Measurements from ENCODE around the gene PPIG.

Gene PPIG

DNA sequence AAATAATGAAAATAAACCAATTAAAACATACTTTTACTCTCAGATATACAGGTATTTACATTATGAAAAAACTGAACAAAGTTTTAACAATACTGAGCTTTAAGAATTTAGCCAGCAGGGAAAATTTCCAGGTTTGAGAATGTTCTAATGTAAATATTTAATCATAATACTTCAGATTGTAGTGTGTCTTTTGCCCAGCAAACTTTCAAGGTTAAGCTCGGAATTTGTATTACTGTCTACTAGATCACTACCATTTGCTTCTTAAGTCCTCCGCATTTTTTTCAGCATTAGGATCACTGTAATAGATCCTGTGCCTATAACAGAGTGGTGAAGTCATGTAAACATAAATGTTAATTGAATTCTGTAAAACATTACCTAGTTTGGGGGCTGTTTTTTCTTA lies 57.3 kb downstream of the PPIG start:
- no peak for DNase-seq (ENCODE audit: low read depth, low spot score)
- H3K9ac ChIP-seq (ENCODE audit: insufficient read length, low read depth), result no peak overlapping the region
- H3K36me3 ChIP-seq (ENCODE audit: insufficient read depth, insufficient read length, low read length), result peaks cover 22% of the 10 kb centered on the region
- H3K9me3 ChIP-seq (ENCODE audit: insufficient read depth, low read length), result no peaks in the 10 kb centered on the region
- H3K4me1 ChIP-seq (ENCODE audit: insufficient read depth, insufficient read length), result no peaks in the 10 kb centered on the region
- TF ChIP-seq YY1 (IDR thresholded peaks at IDR 0.05; ENCODE audit: insufficient read depth, insufficient read length) (no peak), SUZ12 (IDR thresholded peaks at IDR 0.05; ENCODE audit: extremely low read depth, insufficient read depth, insufficient read length) (no peak), ZNF274 (IDR thresholded peaks at IDR 0.05; ENCODE audit: low read depth, low read length) (no peak)
- H3K27me3 ChIP-seq (ENCODE audit: insufficient read depth, insufficient read length), result no peaks in the 10 kb centered on the region
- H3K4me3 ChIP-seq (ENCODE audit: insufficient read length, low read depth), result no peak overlapping the region

DNA sequence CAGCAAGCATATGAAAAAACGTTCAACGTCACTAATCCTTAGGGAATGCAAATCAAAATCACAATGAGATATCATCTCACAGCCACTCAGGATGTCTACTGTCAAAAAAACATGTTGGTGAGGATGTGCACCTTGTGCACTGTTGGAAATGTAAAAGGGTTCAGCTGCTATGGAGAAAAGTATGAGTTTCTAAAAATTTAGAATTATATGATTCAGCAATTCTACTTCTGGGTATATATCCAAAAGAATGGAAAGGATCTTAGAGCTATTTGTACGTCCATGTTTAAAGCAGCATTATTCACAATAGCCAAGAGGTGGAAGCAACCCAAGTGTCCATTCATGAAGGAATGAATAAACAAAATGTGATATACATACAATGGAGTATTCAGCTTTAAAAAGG lies 60.0 kb downstream of the PPIG start:
- Histone ChIP-seq H3K27me3 (ENCODE audit: insufficient read depth, insufficient read length) (no peaks in the 10 kb centered on the region), H3K4me3 (ENCODE audit: insufficient read length, low read depth) (no peak overlapping the region), H3K9me3 (ENCODE audit: insufficient read depth, low read length) (no peaks in the 10 kb centered on the region), H3K36me3 (ENCODE audit: insufficient read depth, insufficient read length, low read length) (peaks cover 3% of the 10 kb centered on the region), H3K4me1 (ENCODE audit: insufficient read depth, insufficient read length) (no peaks in the 10 kb centered on the region), H3K9ac (ENCODE audit: insufficient read length, low read depth) (no peak overlapping the region)
- no peak for DNase-seq (ENCODE audit: low read depth, low spot score)
- TF ChIP-seq YY1 (IDR thresholded peaks at IDR 0.05; ENCODE audit: insufficient read depth, insufficient read length), result no peak
- no peak for TF ChIP-seq ZNF274 (IDR thresholded peaks at IDR 0.05; ENCODE audit: low read depth, low read length)
- TF ChIP-seq SUZ12 (IDR thresholded peaks at IDR 0.05; ENCODE audit: extremely low read depth, insufficient read depth, insufficient read length), result no peak

DNA sequence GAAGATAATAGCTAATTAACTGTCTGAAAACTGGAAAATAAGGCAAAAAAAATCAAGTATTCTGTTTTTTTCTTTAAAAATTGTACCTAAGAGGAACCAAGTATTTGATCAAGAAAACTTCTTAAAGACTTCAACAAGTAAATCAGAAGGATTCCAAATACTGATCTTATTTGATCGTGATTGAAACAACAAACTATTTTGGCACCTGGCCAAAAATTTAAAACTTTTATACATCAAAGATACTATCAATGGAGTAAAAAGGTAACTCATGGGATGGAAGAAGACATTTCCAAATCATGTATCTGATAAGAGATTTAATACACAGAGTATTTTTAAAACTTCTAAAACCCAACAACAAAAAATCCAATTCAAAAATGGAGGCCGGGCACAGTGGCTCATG lies 63.3 kb downstream of the PPIG start:
- Histone ChIP-seq H3K9ac (ENCODE audit: insufficient read length, low read depth) (no peak overlapping the region), H3K4me3 (ENCODE audit: insufficient read length, low read depth) (no peak overlapping the region), H3K36me3 (ENCODE audit: insufficient read depth, insufficient read length, low read length) (no peaks in the 10 kb centered on the region), H3K27me3 (ENCODE audit: insufficient read depth, insufficient read length) (no peaks in the 10 kb centered on the region), H3K4me1 (ENCODE audit: insufficient read depth, insufficient read length) (no peaks in the 10 kb centered on the region), H3K9me3 (ENCODE audit: insufficient read depth, low read length) (no peaks in the 10 kb centered on the region)
- no peak for DNase-seq (ENCODE audit: low read depth, low spot score)
- TF ChIP-seq ZNF274 (IDR thresholded peaks at IDR 0.05; ENCODE audit: low read depth, low read length) (no peak), YY1 (IDR thresholded peaks at IDR 0.05; ENCODE audit: insufficient read depth, insufficient read length) (no peak), SUZ12 (IDR thresholded peaks at IDR 0.05; ENCODE audit: extremely low read depth, insufficient read depth, insufficient read length) (no peak)

DNA sequence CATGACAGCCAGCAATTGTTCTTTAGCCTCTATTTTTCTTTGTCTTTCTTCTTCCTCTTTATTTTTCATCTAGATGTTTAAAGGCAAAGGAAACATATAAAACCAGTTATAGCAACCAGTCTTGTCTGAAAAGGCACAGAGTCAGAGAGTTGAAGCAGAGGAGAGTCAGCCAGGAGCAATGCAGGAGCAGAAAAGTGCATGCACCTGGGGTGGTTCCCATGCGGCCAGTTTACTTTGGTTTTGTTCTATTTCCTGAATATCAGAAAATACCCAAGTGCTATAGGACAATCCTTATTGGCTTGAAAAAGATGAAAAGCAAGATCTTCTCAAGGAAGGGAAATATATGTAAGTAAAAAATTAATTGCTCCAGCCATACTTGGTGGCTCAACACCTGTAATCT lies 65.1 kb downstream of the PPIG start:
- H3K4me3 ChIP-seq (ENCODE audit: insufficient read length, low read depth), result no peak overlapping the region
- DNase-seq (ENCODE audit: low read depth, low spot score), result no peak
- H3K9me3 ChIP-seq (ENCODE audit: insufficient read depth, low read length), result no peaks in the 10 kb centered on the region
- no peak overlapping the region for H3K9ac ChIP-seq (ENCODE audit: insufficient read length, low read depth)
- TF ChIP-seq YY1 (IDR thresholded peaks at IDR 0.05; ENCODE audit: insufficient read depth, insufficient read length) (no peak), ZNF274 (IDR thresholded peaks at IDR 0.05; ENCODE audit: low read depth, low read length) (no peak), SUZ12 (IDR thresholded peaks at IDR 0.05; ENCODE audit: extremely low read depth, insufficient read depth, insufficient read length) (no peak)
- H3K36me3 ChIP-seq (ENCODE audit: insufficient read depth, insufficient read length, low read length), result no peaks in the 10 kb centered on the region
- H3K4me1 ChIP-seq (ENCODE audit: insufficient read depth, insufficient read length), result no peaks in the 10 kb centered on the region
- H3K27me3 ChIP-seq (ENCODE audit: insufficient read depth, insufficient read length), result no peaks in the 10 kb centered on the region

DNA sequence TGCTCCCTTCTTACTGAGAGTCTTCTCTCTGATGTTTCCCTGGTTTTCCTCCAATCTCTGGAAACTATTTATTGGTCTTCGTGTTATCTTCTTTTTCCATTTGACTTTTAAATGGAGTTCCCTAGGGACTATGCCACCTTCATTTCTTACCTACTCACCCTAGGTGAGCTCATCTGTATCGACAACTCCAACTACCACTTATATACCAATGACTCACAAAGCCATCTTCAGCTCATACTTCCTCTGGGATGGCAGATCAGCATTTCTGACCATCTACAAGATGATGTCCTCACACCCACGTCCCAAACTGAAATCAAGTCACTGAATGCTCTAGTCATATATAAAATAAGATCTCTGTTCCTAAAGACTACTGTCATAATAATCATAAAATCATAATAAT lies 69.5 kb downstream of the PPIG start:
- no peak for DNase-seq (ENCODE audit: low read depth, low spot score)
- H3K9ac ChIP-seq (ENCODE audit: insufficient read length, low read depth), result no peak overlapping the region
- no peaks in the 10 kb centered on the region for H3K4me1 ChIP-seq (ENCODE audit: insufficient read depth, insufficient read length)
- TF ChIP-seq YY1 (IDR thresholded peaks at IDR 0.05; ENCODE audit: insufficient read depth, insufficient read length), result no peak
- no peak for TF ChIP-seq SUZ12 (IDR thresholded peaks at IDR 0.05; ENCODE audit: extremely low read depth, insufficient read depth, insufficient read length)
- H3K27me3 ChIP-seq (ENCODE audit: insufficient read depth, insufficient read length), result no peaks in the 10 kb centered on the region
- H3K36me3 ChIP-seq (ENCODE audit: insufficient read depth, insufficient read length, low read length), result no peaks in the 10 kb centered on the region
- H3K4me3 ChIP-seq (ENCODE audit: insufficient read length, low read depth), result no peak overlapping the region
- no peaks in the 10 kb centered on the region for H3K9me3 ChIP-seq (ENCODE audit: insufficient read depth, low read length)

DNA sequence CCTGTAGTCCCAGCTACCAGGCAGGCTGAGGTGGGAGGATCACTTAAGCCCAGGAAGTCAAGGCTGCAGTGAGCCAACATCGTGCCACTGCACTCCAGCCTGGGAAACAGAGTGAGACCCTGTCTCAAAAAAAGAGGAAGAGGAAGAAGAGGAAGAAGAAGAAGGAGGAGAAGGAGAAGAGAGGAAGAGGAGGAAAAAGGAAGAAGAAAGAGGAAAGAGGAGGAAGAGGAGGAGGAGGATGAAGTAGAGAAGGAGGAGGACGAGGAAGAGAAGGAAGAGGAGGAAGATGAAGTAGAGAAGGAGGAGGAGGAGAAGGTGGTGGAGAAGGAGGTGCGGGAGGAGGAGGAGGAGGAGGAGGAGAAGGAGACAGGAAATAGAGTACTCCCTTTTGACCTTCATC lies 72.0 kb downstream of the PPIG start:
- Histone ChIP-seq H3K27me3 (ENCODE audit: insufficient read depth, insufficient read length) (no peaks in the 10 kb centered on the region), H3K9ac (ENCODE audit: insufficient read length, low read depth) (no peak overlapping the region), H3K4me1 (ENCODE audit: insufficient read depth, insufficient read length) (no peaks in the 10 kb centered on the region), H3K36me3 (ENCODE audit: insufficient read depth, insufficient read length, low read length) (no peaks in the 10 kb centered on the region), H3K4me3 (ENCODE audit: insufficient read length, low read depth) (no peak overlapping the region), H3K9me3 (ENCODE audit: insufficient read depth, low read length) (no peaks in the 10 kb centered on the region)
- no peak for DNase-seq (ENCODE audit: low read depth, low spot score)
- TF ChIP-seq ZNF274 (IDR thresholded peaks at IDR 0.05; ENCODE audit: low read depth, low read length), result no peak
- no peak for TF ChIP-seq YY1 (IDR thresholded peaks at IDR 0.05; ENCODE audit: insufficient read depth, insufficient read length)
- TF ChIP-seq SUZ12 (IDR thresholded peaks at IDR 0.05; ENCODE audit: extremely low read depth, insufficient read depth, insufficient read length), result no peak

DNA sequence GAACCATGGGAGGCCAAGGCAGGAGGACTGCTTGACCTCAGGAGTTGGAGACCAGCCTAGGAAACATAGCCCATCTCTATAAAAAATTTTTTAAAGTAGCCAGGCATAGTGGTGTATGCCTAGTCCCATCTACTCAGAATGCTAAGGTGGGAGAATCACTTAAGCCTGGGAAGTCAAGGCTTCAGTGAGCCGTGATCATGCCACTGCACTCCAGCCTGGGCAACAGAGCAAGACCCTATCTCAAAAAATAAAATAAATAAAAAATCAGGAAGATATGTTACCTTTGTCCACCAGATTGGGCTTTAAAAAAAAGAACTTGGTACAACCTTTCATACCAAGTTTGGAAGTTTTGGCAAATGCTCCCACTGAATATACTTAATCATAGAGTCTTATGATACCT lies 74.7 kb downstream of the PPIG start:
- no peaks in the 10 kb centered on the region for H3K4me1 ChIP-seq (ENCODE audit: insufficient read depth, insufficient read length)
- no peak overlapping the region for H3K9ac ChIP-seq (ENCODE audit: insufficient read length, low read depth)
- H3K9me3 ChIP-seq (ENCODE audit: insufficient read depth, low read length), result no peaks in the 10 kb centered on the region
- TF ChIP-seq SUZ12 (IDR thresholded peaks at IDR 0.05; ENCODE audit: extremely low read depth, insufficient read depth, insufficient read length) (no peak), ZNF274 (IDR thresholded peaks at IDR 0.05; ENCODE audit: low read depth, low read length) (no peak), YY1 (IDR thresholded peaks at IDR 0.05; ENCODE audit: insufficient read depth, insufficient read length) (no peak)
- no peaks in the 10 kb centered on the region for H3K36me3 ChIP-seq (ENCODE audit: insufficient read depth, insufficient read length, low read length)
- H3K27me3 ChIP-seq (ENCODE audit: insufficient read depth, insufficient read length), result no peaks in the 10 kb centered on the region
- no peak for DNase-seq (ENCODE audit: low read depth, low spot score)
- H3K4me3 ChIP-seq (ENCODE audit: insufficient read length, low read depth), result no peak overlapping the region

DNA sequence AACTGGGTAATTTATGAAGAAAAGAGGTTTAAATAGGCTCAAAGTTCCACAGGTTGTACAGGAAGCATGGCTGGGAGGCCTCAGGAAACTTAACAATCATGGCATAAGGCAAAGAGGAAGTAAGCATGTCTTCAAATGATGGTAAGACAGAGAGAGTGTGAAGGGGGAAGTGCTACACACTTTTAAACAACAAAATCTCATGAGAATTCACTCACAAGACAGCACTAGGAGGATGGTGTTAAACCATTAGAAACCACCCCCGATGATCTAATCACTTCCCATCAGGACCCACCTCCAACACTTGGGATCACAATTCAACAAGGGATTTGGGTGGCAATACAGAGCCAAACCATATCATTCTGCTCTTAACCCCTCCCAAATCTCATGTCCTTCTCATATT lies 75.2 kb downstream of the PPIG start:
- no peak for DNase-seq (ENCODE audit: low read depth, low spot score)
- Histone ChIP-seq H3K27me3 (ENCODE audit: insufficient read depth, insufficient read length) (no peaks in the 10 kb centered on the region), H3K4me3 (ENCODE audit: insufficient read length, low read depth) (no peak overlapping the region)

More for the DNA sequence above, 75.2 kb downstream of the PPIG start:
- no peak overlapping the region for H3K9ac ChIP-seq (ENCODE audit: insufficient read length, low read depth)
- no peak for TF ChIP-seq ZNF274 (IDR thresholded peaks at IDR 0.05; ENCODE audit: low read depth, low read length)
- no peaks in the 10 kb centered on the region for H3K4me1 ChIP-seq (ENCODE audit: insufficient read depth, insufficient read length)
- H3K9me3 ChIP-seq (ENCODE audit: insufficient read depth, low read length), result no peaks in the 10 kb centered on the region
- no peaks in the 10 kb centered on the region for H3K36me3 ChIP-seq (ENCODE audit: insufficient read depth, insufficient read length, low read length)

Measured in NT2/D1 (cell line).